ENCODE data around the gene JMJD4.

JMJD4 gene

GRCh38 chr1:227734856-227735538 lies at the start of gene JMJD4, which contains the start of gene SNAP47:
TSS of gene JMJD4 (minus strand) at chr1:227735302. CDS start at chr1:227735273, 29 bp downstream.
TSS of gene SNAP47 (plus strand) at chr1:227735435. CDS start at chr1:227747737, 12,302 bp downstream.
- DNase-seq (ENCODE audit: low spot score) = peak; percentile 90

GRCh38 chr1:227782226-227782625 lies 47.1 kb upstream of the JMJD4 start:
- no peak for DNase-seq (ENCODE audit: low spot score)

- DNase-seq (ENCODE audit: low spot score) = no peak
Observed at GRCh38 chr1:227781314-227781930, 46.3 kb upstream of the JMJD4 start.

GRCh38 chr1:227780101-227781044 lies 45.3 kb upstream of the JMJD4 start:
- no peak for DNase-seq (ENCODE audit: low spot score)

- no peak for DNase-seq (ENCODE audit: low spot score)
Observed at GRCh38 chr1:227779685-227780084, 44.6 kb upstream of the JMJD4 start.

- no peak for DNase-seq (ENCODE audit: low spot score)
Observed at GRCh38 chr1:227779021-227779441, 43.9 kb upstream of the JMJD4 start.

GRCh38 chr1:227778401-227778947 lies 43.4 kb upstream of the JMJD4 start:
- no peak for DNase-seq (ENCODE audit: low spot score)

- no peak for DNase-seq (ENCODE audit: low spot score)
Observed at GRCh38 chr1:227777646-227778045, 42.5 kb upstream of the JMJD4 start.

GRCh38 chr1:227777156-227777555 lies 42.1 kb upstream of the JMJD4 start:
- DNase-seq (ENCODE audit: low spot score) = no peak

GRCh38 chr1:227776331-227776771 lies 41.2 kb upstream of the JMJD4 start:
- no peak for DNase-seq (ENCODE audit: low spot score)

GRCh38 chr1:227775841-227776240 lies 40.7 kb upstream of the JMJD4 start:
- no peak for DNase-seq (ENCODE audit: low spot score)

- no peak for DNase-seq (ENCODE audit: low spot score)
Observed at GRCh38 chr1:227774821-227775661, 39.9 kb upstream of the JMJD4 start.

GRCh38 chr1:227774051-227774731 lies 39.1 kb upstream of the JMJD4 start:
- no peak for DNase-seq (ENCODE audit: low spot score)

- DNase-seq (ENCODE audit: low spot score) = no peak
Observed at GRCh38 chr1:227773558-227773957, 38.5 kb upstream of the JMJD4 start.

- DNase-seq (ENCODE audit: low spot score) = no peak
Observed at GRCh38 chr1:227771771-227772170, 36.7 kb upstream of the JMJD4 start.

- no peak for DNase-seq (ENCODE audit: low spot score)
Observed at GRCh38 chr1:227771326-227771725, 36.2 kb upstream of the JMJD4 start.

GRCh38 chr1:227770812-227771211 lies 35.7 kb upstream of the JMJD4 start:
- DNase-seq (ENCODE audit: low spot score) = no peak

GRCh38 chr1:227769936-227770494 lies 34.9 kb upstream of the JMJD4 start:
- DNase-seq (ENCODE audit: low spot score) = no peak

GRCh38 chr1:227769047-227769935 lies 34.2 kb upstream of the JMJD4 start:
- DNase-seq (ENCODE audit: low spot score) = no peak

Measured in Ammon's horn (tissue), 1 donor.